PFSK-1 (cell line): ENCODE measurements around the gene GALNT9.

Source experiments
- FOXP2 ChIP-seq: optimal IDR thresholded peaks from 2 replicates; pipeline ENCODE3; 2011; ENCODE audit warnings: borderline replicate concordance, control low read depth, inconsistent platforms; ENCODE audit not compliant: insufficient read depth; ENCODE audit errors: extremely low read length, extremely low read depth
- POLR2AphosphoS5 ChIP-seq: IDR thresholded peaks from 2 replicates; pipeline ENCODE4 v1.6.1; 2012; ENCODE audit warnings: low read depth, mild to moderate bottlenecking, control low read depth, low read length, moderate library complexity
- SIN3A ChIP-seq: IDR thresholded peaks from 2 replicates; pipeline ENCODE4 v1.6.1; 2012; ENCODE audit warnings: mild to moderate bottlenecking, low read length, moderate library complexity, borderline replicate concordance; ENCODE audit not compliant: insufficient read depth
- TAF1 ChIP-seq: IDR thresholded peaks from 2 replicates; pipeline ENCODE4 v1.6.1; 2012; ENCODE audit warnings: low read length, control low read depth, borderline replicate concordance; ENCODE audit not compliant: insufficient read depth
- TF ChIP-seq, protein P1 (sequence below), 2 experiments: IDR thresholded peaks; 2 replicates each; pipeline versions ENCODE4 v1.6.1 to v1.8.0; 2011 to 2012; ENCODE audit warnings: low read depth in 2 of 2, low read length in 2 of 2, control low read depth in 1 of 2, inconsistent platforms in 1 of 2, mild to moderate bottlenecking in 1 of 2, moderate library complexity in 1 of 2; ENCODE audit not compliant: insufficient read depth in 1 of 2

GALNT9 gene

DNA sequence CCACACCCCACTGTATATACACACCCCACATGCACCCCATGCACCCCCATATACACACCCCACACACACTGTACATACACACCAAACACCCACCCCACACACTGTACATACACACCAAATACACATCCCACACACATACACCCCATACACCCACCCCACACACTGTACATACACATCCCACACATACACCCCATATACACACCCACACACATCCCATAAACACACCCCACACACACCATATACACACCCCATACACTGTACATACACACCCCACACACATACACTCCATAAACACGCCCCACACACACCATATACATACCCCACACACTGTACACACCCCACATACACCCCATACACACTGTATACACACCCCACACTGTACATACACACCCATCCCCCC, 102.8 kb downstream of the GALNT9 start:
- TF ChIP-seq SIN3A = no peak
- TF ChIP-seq TAF1 = no peak

- TF ChIP-seq POLR2AphosphoS5 = no peak
- no peak for TF ChIP-seq FOXP2
- TF ChIP-seq TAF1 = no peak
- TF ChIP-seq SIN3A = no peak
- TF ChIP-seq, protein P1, sequence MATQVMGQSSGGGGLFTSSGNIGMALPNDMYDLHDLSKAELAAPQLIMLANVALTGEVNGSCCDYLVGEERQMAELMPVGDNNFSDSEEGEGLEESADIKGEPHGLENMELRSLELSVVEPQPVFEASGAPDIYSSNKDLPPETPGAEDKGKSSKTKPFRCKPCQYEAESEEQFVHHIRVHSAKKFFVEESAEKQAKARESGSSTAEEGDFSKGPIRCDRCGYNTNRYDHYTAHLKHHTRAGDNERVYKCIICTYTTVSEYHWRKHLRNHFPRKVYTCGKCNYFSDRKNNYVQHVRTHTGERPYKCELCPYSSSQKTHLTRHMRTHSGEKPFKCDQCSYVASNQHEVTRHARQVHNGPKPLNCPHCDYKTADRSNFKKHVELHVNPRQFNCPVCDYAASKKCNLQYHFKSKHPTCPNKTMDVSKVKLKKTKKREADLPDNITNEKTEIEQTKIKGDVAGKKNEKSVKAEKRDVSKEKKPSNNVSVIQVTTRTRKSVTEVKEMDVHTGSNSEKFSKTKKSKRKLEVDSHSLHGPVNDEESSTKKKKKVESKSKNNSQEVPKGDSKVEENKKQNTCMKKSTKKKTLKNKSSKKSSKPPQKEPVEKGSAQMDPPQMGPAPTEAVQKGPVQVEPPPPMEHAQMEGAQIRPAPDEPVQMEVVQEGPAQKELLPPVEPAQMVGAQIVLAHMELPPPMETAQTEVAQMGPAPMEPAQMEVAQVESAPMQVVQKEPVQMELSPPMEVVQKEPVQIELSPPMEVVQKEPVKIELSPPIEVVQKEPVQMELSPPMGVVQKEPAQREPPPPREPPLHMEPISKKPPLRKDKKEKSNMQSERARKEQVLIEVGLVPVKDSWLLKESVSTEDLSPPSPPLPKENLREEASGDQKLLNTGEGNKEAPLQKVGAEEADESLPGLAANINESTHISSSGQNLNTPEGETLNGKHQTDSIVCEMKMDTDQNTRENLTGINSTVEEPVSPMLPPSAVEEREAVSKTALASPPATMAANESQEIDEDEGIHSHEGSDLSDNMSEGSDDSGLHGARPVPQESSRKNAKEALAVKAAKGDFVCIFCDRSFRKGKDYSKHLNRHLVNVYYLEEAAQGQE (IDR thresholded peaks at IDR 0.05; ENCODE audit: insufficient read depth in 1 of 2, low read depth in 2 of 2, low read length in 2 of 2) = no peak
These were observed 104.2 kb downstream of the GALNT9 start for GRCh38 chr12:132225214-132225613.

GRCh38 chr12:132224484-132224883, 104.9 kb downstream of the GALNT9 start:
- no peak for TF ChIP-seq POLR2AphosphoS5
- TF ChIP-seq FOXP2 = no peak
- TF ChIP-seq, protein P1 (IDR thresholded peaks at IDR 0.05; ENCODE audit: insufficient read depth in 1 of 2, low read depth in 2 of 2, low read length in 2 of 2) = no peak
- TF ChIP-seq SIN3A = no peak
- no peak for TF ChIP-seq TAF1

GRCh38 chr12:132222808-132223173, 106.6 kb downstream of the GALNT9 start:
- TF ChIP-seq FOXP2 = no peak
- TF ChIP-seq POLR2AphosphoS5 = no peak
- TF ChIP-seq TAF1 = no peak
- no peak for TF ChIP-seq SIN3A
- TF ChIP-seq, protein P1 (IDR thresholded peaks at IDR 0.05; ENCODE audit: insufficient read depth in 1 of 2, low read depth in 2 of 2, low read length in 2 of 2) = no peak

GRCh38 chr12:132222096-132222807, 107.1 kb downstream of the GALNT9 start:
- TF ChIP-seq SIN3A = no peak
- no peak for TF ChIP-seq POLR2AphosphoS5
- TF ChIP-seq, protein P1 (IDR thresholded peaks at IDR 0.05; ENCODE audit: insufficient read depth in 1 of 2, low read depth in 2 of 2, low read length in 2 of 2) = no peak
